K562 (cell line): ENCODE data around the gene MS4A5. TPM values are rescaled to one million over a fixed set of nuclear protein-coding genes. Genes with fewer than 3 reads are reported as not detected.

Experiments
- ATAC-seq: fragments of 200-7000 bp; cut with Tn5 transposase; 3 replicates; pipeline ENCODE4 v1.9.1; 2020; ENCODE audit warnings: moderate library complexity
- BruUV-seq: library from RNA; stranded (reverse); fragments of 400-500 nt; replicated peaks from 2 replicates; lab custom pipeline; 2021; lab: Mats Ljungman, UMichigan
- CTCF ChIA-PET: fragments of 300-600 bp; formaldehyde crosslinking; extraction: SDS; loops from one replicate; lab custom pipeline; 2021; ENCODE audit warnings: low intra/inter-chr PET ratio; lab: Yijun Ruan, JAX
- POLR2A ChIA-PET: fragments of 300-600, 350-650 bp; sonication (Branson Sonifier 250); formaldehyde crosslinking; extraction: SDS; loops from one replicate; lab custom pipeline; 2021; ENCODE audit warnings: antibody characterized with exemption, inconsistent platforms; lab: Yijun Ruan, JAX
- DNase-seq, 4 experiments: peaks; one replicate each; pipeline versions ENCODE4 v3.0.0 to v3.0.0-alpha.2; 2011 to 2018; ENCODE audit warnings: low spot score in 3 of 4, mixed read lengths in 3 of 4; ENCODE audit errors: extremely low read depth in 1 of 4
- FAIRE-seq: peaks from 2 replicates; lab custom pipeline; 2011; peaks lifted over from hg19 to GRCh38; lab: Jason Lieb, UNC
- H2AFZ ChIP-seq: 2 replicates; pipeline ENCODE4 v1.6.0; 2011; ENCODE audit warnings: low read depth, low read length, control low read depth, inconsistent platforms
- H3K27ac ChIP-seq: fragments of 200-600 bp; 3 replicates; pipeline ENCODE4 v1.8.0; 2011; ENCODE audit warnings: low read depth, mild to moderate bottlenecking, control low read depth, inconsistent platforms, low read length, moderate library complexity, mixed read lengths; ENCODE audit errors: extremely low read depth
- H3K27me3 ChIP-seq, 2 experiments: fragments of 300-600 bp in 1 of 2; 2 replicates in 1 of 2; 3 replicates in 1 of 2; pipeline versions ENCODE4 v1.6.0 to v1.8.0; 2011; ENCODE audit warnings: inconsistent platforms in 2 of 2, low read length in 2 of 2, mild to moderate bottlenecking in 1 of 2, mixed read lengths in 1 of 2, moderate library complexity in 1 of 2; ENCODE audit not compliant: control insufficient read depth in 2 of 2, insufficient read depth in 2 of 2
- H3K36me3 ChIP-seq: fragments of 300-600 bp; 3 replicates; pipeline ENCODE4 v1.8.0; 2011; ENCODE audit warnings: mild to moderate bottlenecking, low read length, inconsistent platforms; ENCODE audit not compliant: control insufficient read depth, insufficient read depth
- H3K4me1 ChIP-seq, 2 experiments: fragments of 200-600 bp in 1 of 2; replicated peaks in 1 of 2; 2 replicates in 1 of 2; 3 replicates in 1 of 2; pipeline versions ENCODE4 v1.5.1 to v1.8.0; 2011; ENCODE audit warnings: inconsistent platforms in 2 of 2, low read length in 2 of 2, mild to moderate bottlenecking in 1 of 2, mixed read lengths in 1 of 2, moderate library complexity in 1 of 2; ENCODE audit not compliant: control insufficient read depth in 2 of 2, insufficient read depth in 2 of 2
- H3K4me2 ChIP-seq: 2 replicates; pipeline ENCODE4 v1.6.1; 2011; ENCODE audit warnings: low read length, control low read depth, inconsistent platforms, mixed read lengths; ENCODE audit not compliant: insufficient read depth
- H3K4me3 ChIP-seq: fragments of 200-600 bp; sonication (generic), shearing (Covaris generic); 2 replicates; pipeline ENCODE4 v1.5.1; 2016; ENCODE audit warnings: control low read depth, inconsistent platforms
- H3K79me2 ChIP-seq: fragments of 200-600 bp; 3 replicates; pipeline ENCODE4 v1.8.0; 2011; ENCODE audit warnings: low read length, inconsistent platforms; ENCODE audit not compliant: control insufficient read depth, insufficient read depth
- H3K9ac ChIP-seq, 2 experiments: 2 replicates each; pipeline versions ENCODE4 v1.6.0 to v1.6.1; 2011; ENCODE audit warnings: low read depth in 2 of 2, low read length in 2 of 2, control low read depth in 1 of 2, inconsistent platforms in 1 of 2, mild to moderate bottlenecking in 1 of 2, mixed read lengths in 1 of 2; ENCODE audit not compliant: insufficient read depth in 1 of 2
- H3K9me1 ChIP-seq: one replicate; pipeline ENCODE4 v1.6.0; 2011; ENCODE audit warnings: inconsistent platforms, mild to moderate bottlenecking, low read length, moderate library complexity; ENCODE audit not compliant: control insufficient read depth, insufficient read depth
- H3K9me3 ChIP-seq: replicated peaks from 2 replicates; pipeline ENCODE4 v1.5.1; 2011; ENCODE audit warnings: low read depth, low read length, inconsistent platforms; ENCODE audit not compliant: control insufficient read depth, insufficient read depth
- H4K20me1 ChIP-seq: replicated peaks from 2 replicates; pipeline ENCODE4 v1.6.1; 2011; ENCODE audit warnings: low read length, inconsistent platforms, mixed read lengths; ENCODE audit not compliant: control insufficient read depth, insufficient read depth
- BACH1 ChIP-seq: fragments of 200-800 bp; sonication (Bioruptor generic); IDR thresholded peaks from 2 replicates; pipeline ENCODE4 v1.6.1; 2016; ENCODE audit warnings: missing genetic modification characterization, missing compliant biosample characterization
- DIDO1 ChIP-seq: fragments of 450-650 bp; IDR thresholded peaks from 2 replicates; pipeline ENCODE4 v1.6.1; 2016; ENCODE audit warnings: low read depth, missing biosample characterization, missing genetic modification characterization
- DMBX1 ChIP-seq: fragments of 250-450 bp; sonication (Bioruptor Pico); IDR thresholded peaks from 2 replicates; pipeline ENCODE4 v1.8.0; 2022; ENCODE audit warnings: inconsistent platforms, mild to moderate bottlenecking, moderate library complexity, borderline replicate concordance
- HMG20B ChIP-seq: fragments of 250-450 bp; sonication (Bioruptor Pico); IDR thresholded peaks from 2 replicates; pipeline ENCODE4 v1.5.0; 2021; ENCODE audit warnings: mild to moderate bottlenecking
- MEF2D ChIP-seq: conservative IDR thresholded peaks from 2 replicates; pipeline ENCODE4 v1.6.1; 2016; ENCODE audit warnings: low read depth, missing genetic modification characterization, missing compliant biosample characterization
- NFE2 ChIP-seq: IDR thresholded peaks from 2 replicates; pipeline ENCODE4 v1.6.1; 2014; ENCODE audit warnings: antibody characterized with exemption, low read depth
- PBX2 ChIP-seq, 2 experiments: IDR thresholded peaks in 1 of 2; conservative IDR thresholded peaks in 1 of 2; 2 replicates each; pipeline ENCODE4 v1.6.1; 2016; ENCODE audit warnings: low read depth in 2 of 2, mild to moderate bottlenecking in 1 of 2, missing compliant biosample characterization in 1 of 2, missing genetic modification characterization in 1 of 2, moderate library complexity in 1 of 2
- POU5F1 ChIP-seq: fragments of 150-350 bp; IDR thresholded peaks from 2 replicates; pipeline ENCODE4 v1.6.1; 2014; ENCODE audit warnings: borderline replicate concordance, low read length, low read depth, mild to moderate bottlenecking; ENCODE audit not compliant: partially characterized antibody
- RFX1 ChIP-seq: fragments of 450-650 bp; IDR thresholded peaks from 2 replicates; pipeline ENCODE4 v1.6.1; 2016; ENCODE audit warnings: mild to moderate bottlenecking, moderate library complexity
- SIN3B ChIP-seq: fragments of 450-650 bp; IDR thresholded peaks from 2 replicates; pipeline ENCODE4 v1.6.1; 2017; ENCODE audit warnings: low read depth, mild to moderate bottlenecking, moderate library complexity
- SMAD3 ChIP-seq: fragments of 450-650 bp; formaldehyde crosslinking; conservative IDR thresholded peaks from 2 replicates; pipeline ENCODE4 v1.4.0; 2020; ENCODE audit warnings: mild to moderate bottlenecking
- STAG1 ChIP-seq: sonication (generic); formaldehyde crosslinking; IDR thresholded peaks from 2 replicates; pipeline ENCODE4 v1.5.0; 2020; ENCODE audit warnings: missing genetic modification reagents, borderline replicate concordance
- ZNF707 ChIP-seq: fragments of 250-450 bp; sonication (Bioruptor Pico); conservative IDR thresholded peaks from 2 replicates; pipeline ENCODE4 v1.8.0; 2022; ENCODE audit warnings: inconsistent platforms, mild to moderate bottlenecking, moderate library complexity
- ZNF717 ChIP-seq: fragments of 250-450 bp; sonication (Bioruptor Pico); IDR thresholded peaks from 2 replicates; pipeline ENCODE4 v1.5.0; 2021
- WGBS: fragments of 100-300 bp; shearing (Covaris generic); methylation state at CpG from one replicate; pipeline ENCODE4 v1.1.6; 2016; ENCODE audit warnings: low coverage, mixed read lengths; ENCODE audit not compliant: insufficient coverage; ENCODE audit errors: missing lambda C conversion rate; 5-methylcytosine and 5-hydroxymethylcytosine counted together
- in situ Hi-C: fragments of 300-500 bp; cut with MboI; formaldehyde crosslinking; loops from 4 replicates; pipeline ENCODE4 v1.15.0; 2018; ENCODE audit warnings: inconsistent platforms, mixed read lengths
- intact Hi-C: fragments of 100-400 bp; cut with micrococcal nuclease; formaldehyde crosslinking; loops from 2 replicates; pipeline ENCODE4 v1.14.2; 2022
- polyA plus RNA-seq, 8 experiments: library from polyadenylated mRNA; depleted of rRNA in 4 of 8; stranded (reverse) in 5 of 8; unstranded in 3 of 8; fragments of >200 nt; fragmentation: Nextera tagmentation in 2 of 8; fragmentation: Illumina TruSeq in 1 of 8; extraction: Ambion mirVana in 2 of 8; extraction: Trizol in 1 of 8; gene quantifications; 2 replicates each; pipeline versions ENCODE4 v1.2.1 to v1.2.3, GENCODE V29; 2011 to 2014; ENCODE audit warnings: inconsistent platforms in 1 of 8, missing spikeins in 1 of 8
- total RNA-seq, 7 experiments: library from RNA; depleted of rRNA in 6 of 7; stranded (reverse); fragments of >200 nt in 6 of 7; fragmentation: Illumina TruSeq in 2 of 7; extraction: Trizol in 2 of 7; gene quantifications; 2 replicates each; pipeline versions ENCODE4 v1.2.1 to v1.2.3, GENCODE V29; 2011 to 2021; ENCODE audit warnings: low replicate concordance in 1 of 7
- TF ChIP-seq, protein P1 (sequence below): fragments of 250-450 bp; sonication (Bioruptor Pico); IDR thresholded peaks from 2 replicates; pipeline ENCODE4 v1.4.0; 2020; ENCODE audit warnings: mild to moderate bottlenecking
- TF ChIP-seq, protein P2 (sequence below): fragments of 250-450 bp; sonication (Bioruptor Pico); IDR thresholded peaks from 2 replicates; pipeline ENCODE4 v1.8.0; 2021; ENCODE audit warnings: moderate library complexity, mild to moderate bottlenecking, inconsistent platforms
- TF ChIP-seq, protein P3 (sequence below): sonication (generic); formaldehyde crosslinking; IDR thresholded peaks from 2 replicates; pipeline ENCODE4 v1.9.0; 2022; ENCODE audit warnings: mild to moderate bottlenecking, missing genetic modification reagents

MS4A5 gene
- total and polyA plus RNA-seq, 9 of the 15 experiments (the other 6 are each of a cell fraction or from before 2014, with no cell fraction given): not detected

- H3K4me2 ChIP-seq: no peak overlapping the region
- no peaks in the 10 kb centered on the region for H3K79me2 ChIP-seq
- ChIA-PET CTCF (no interaction called here), POLR2A (interaction anchor here (0.5 kb wide), 1 partner anchor 46 kb away, joined by 3 read pairs; no protein-coding TSS in a partner anchor)
- no peak for FAIRE-seq
- no peaks in the 10 kb centered on the region for H3K9me3 ChIP-seq
- H2AFZ ChIP-seq: no peak overlapping the region
- no peak overlapping the region for H3K9ac ChIP-seq
- intact Hi-C loops (no loop called here), in situ Hi-C loops (no loop called here)
- ATAC-seq: no peak
- DNase-seq: no peak
- 3% methylated on average over 3 of the region's 3 CpGs for WGBS
- no peak overlapping the region for H3K27ac ChIP-seq
- no TSS peak for BruUV-seq
- H3K4me1 ChIP-seq: no peaks in the 10 kb centered on the region
- no peaks in the 10 kb centered on the region for H3K27me3 ChIP-seq
- no peaks in the 10 kb centered on the region for H3K9me1 ChIP-seq
- H3K36me3 ChIP-seq: no peaks in the 10 kb centered on the region
- no peaks in the 10 kb centered on the region for H4K20me1 ChIP-seq
- H3K4me3 ChIP-seq: no peak overlapping the region
- TF ChIP-seq DMBX1 (CRISPR knock-in tag) (no peak), STAG1 (no peak), NFE2 (no peak), HMG20B (CRISPR knock-in tag) (no peak), SIN3B (no peak), DIDO1 (no peak), PBX2 (CRISPR knock-in tag; IDR thresholded peaks at IDR 0.05; ENCODE audit: low read depth) (no peak), PBX2 (tag; conservative IDR thresholded peaks at IDR 0.05; ENCODE audit: low read depth) (no peak), POU5F1 (no peak), MEF2D (tag) (no peak), RFX1 (no peak), ZNF717 (CRISPR knock-in tag) (no peak), SMAD3 (CRISPR knock-in tag) (no peak), BACH1 (tag) (no peak), ZNF707 (CRISPR knock-in tag) (no peak)
- TF ChIP-seq, protein P1, sequence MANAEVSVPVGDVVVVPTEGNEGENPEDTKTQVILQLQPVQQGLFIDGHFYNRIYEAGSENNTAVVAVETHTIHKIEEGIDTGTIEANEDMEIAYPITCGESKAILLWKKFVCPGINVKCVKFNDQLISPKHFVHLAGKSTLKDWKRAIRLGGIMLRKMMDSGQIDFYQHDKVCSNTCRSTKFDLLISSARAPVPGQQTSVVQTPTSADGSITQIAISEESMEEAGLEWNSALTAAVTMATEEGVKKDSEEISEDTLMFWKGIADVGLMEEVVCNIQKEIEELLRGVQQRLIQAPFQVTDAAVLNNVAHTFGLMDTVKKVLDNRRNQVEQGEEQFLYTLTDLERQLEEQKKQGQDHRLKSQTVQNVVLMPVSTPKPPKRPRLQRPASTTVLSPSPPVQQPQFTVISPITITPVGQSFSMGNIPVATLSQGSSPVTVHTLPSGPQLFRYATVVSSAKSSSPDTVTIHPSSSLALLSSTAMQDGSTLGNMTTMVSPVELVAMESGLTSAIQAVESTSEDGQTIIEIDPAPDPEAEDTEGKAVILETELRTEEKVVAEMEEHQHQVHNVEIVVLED: no peak
- TF ChIP-seq, protein P2, sequence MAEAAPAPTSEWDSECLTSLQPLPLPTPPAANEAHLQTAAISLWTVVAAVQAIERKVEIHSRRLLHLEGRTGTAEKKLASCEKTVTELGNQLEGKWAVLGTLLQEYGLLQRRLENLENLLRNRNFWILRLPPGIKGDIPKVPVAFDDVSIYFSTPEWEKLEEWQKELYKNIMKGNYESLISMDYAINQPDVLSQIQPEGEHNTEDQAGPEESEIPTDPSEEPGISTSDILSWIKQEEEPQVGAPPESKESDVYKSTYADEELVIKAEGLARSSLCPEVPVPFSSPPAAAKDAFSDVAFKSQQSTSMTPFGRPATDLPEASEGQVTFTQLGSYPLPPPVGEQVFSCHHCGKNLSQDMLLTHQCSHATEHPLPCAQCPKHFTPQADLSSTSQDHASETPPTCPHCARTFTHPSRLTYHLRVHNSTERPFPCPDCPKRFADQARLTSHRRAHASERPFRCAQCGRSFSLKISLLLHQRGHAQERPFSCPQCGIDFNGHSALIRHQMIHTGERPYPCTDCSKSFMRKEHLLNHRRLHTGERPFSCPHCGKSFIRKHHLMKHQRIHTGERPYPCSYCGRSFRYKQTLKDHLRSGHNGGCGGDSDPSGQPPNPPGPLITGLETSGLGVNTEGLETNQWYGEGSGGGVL: no peak
- TF ChIP-seq, protein P3, sequence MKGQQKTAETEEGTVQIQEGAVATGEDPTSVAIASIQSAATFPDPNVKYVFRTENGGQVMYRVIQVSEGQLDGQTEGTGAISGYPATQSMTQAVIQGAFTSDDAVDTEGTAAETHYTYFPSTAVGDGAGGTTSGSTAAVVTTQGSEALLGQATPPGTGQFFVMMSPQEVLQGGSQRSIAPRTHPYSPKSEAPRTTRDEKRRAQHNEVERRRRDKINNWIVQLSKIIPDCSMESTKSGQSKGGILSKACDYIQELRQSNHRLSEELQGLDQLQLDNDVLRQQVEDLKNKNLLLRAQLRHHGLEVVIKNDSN (CRISPR knock-in tag): no peak
Observed at GRCh38 chr11:60457576-60457975, 28.2 kb downstream of the MS4A5 start.
